Activated T-helper 1 cell treated with anti-CD3 and anti-CD28 coated beads, Interleukin-2, amount 50 U/mL, for 16 hours (primary cell): ENCODE data around the gene SRPK3.
A peak's percentile ranks its signal among the peaks of the same experiment; 100 is the strongest.

Source experiments
- DNase-seq, 2 donors: peaks; one replicate each; pipeline ENCODE4 v3.0.0-alpha.2; 2020; ENCODE audit warnings: low read depth in 1 of 2, low spot score in 1 of 2

SRPK3 gene

GRCh38 chrX:153781428-153782047 lies 697 bp downstream of the SRPK3 start:
- no peak for DNase-seq

DNA sequence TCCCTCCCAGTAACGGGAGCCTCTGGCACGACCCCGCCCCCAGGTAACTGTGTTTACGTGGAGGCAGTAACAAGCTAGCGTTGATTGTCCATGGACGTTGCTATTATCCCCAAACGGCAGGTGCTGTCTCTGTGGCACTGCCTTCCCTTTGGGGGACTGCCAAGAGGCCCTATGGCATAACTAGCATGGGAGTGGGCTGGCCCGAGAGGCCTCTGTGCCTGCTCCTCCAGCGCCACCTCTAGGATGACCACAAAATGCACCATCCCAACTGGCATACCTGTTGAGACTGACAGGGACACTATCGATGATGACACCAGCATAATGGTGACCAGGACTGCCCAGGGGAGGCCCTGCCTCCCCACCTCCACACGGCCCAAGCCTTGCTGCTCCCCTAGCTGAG lies 1.5 kb downstream of the SRPK3 start:
- no peak for DNase-seq

- DNase-seq: no peak
These were observed 2.0 kb downstream of the SRPK3 start for GRCh38 chrX:153782871-153783270.

GRCh38 chrX:153783378-153784013 lies 2.7 kb downstream of the SRPK3 start:
- no peak for DNase-seq

DNA sequence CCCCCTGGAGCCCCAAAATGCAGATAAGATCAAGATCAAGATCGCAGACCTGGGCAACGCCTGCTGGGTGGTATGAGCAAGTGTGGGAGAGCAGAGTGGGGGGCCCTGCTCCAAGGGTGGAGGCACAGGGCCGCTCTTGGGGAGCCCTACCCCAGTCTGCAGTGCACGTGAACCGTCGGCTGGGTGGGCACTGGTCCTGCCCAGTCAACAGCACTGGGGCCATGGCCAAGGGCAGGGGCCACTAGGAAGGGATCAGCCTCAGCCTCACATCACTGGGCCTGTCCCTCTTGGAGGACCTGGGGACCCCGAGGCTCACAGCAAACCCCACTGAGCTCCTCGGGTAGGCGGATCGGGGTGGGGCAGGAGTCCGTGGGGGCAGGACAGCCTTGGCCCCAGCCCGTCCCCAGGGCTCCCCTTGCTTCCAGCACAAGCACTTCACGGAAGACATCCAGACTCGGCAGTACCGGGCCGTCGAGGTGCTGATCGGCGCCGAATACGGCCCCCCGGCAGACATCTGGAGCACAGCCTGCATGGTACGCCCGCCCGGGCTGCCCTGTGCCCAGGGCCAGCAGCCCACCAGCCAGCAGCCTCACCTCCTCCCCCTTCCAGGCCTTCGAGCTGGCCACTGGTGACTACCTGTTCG lies 3.6 kb downstream of the SRPK3 start:
- DNase-seq: no peak

DNA sequence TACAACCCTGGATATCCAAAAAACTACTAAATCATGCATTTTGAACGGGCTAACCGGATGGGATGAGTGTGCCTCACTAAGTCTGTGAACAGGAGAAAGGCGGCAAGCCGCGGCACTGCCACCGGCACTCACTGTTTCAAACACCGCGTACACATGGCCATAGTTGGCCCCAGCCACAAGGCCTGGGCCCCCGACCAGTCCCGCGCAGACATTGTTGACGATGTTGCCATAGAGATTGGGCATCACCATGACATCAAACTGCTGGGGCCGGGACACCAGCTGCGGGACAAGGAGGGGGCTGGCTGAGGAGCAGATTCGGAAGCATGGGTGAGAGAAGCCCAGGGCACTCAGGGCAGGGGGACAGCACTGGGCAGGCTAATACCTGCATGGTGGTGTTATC lies 5.8 kb downstream of the SRPK3 start:
- no peak for DNase-seq

- no peak for DNase-seq
These were observed 8.8 kb downstream of the SRPK3 start for GRCh38 chrX:153789654-153790053.

DNA sequence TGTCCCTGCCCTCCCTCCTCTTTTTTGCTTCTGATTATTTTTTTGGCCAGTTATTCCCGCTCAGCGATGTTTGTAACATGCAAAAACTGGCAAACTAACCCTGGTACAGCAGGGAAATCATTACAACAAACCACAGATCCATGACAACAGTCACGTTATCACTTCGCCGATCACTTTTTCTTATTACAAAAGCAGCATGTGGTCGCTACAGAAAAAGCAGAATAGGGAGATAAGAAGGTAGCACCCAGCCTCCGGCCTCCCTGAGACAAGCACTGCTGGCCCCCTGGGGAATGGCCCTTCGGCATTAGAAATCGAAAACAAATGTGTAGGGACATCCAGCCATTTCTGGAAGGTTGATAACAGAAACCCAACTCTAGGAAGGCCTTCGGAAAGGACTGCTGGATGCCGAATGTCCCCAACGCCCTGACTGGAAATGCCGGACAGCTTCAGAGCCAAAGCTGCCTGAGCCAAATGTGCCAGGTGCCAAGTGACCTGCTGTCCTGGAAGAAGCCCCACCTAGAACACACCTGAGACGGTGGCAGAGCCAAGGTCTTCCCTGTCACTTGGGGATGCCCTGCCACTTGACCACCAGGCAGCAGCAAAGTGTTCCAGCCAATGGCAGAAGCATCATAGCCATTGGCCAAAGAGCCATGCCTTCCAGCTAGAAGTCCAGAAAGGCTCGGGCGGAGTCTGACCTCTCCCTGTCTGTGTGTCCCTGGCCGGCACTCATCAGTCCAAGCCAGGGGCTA lies 10.4 kb downstream of the SRPK3 start:
- no peak for DNase-seq

GRCh38 chrX:153792368-153792767 lies 11.5 kb downstream of the SRPK3 start:
- no peak for DNase-seq

DNA sequence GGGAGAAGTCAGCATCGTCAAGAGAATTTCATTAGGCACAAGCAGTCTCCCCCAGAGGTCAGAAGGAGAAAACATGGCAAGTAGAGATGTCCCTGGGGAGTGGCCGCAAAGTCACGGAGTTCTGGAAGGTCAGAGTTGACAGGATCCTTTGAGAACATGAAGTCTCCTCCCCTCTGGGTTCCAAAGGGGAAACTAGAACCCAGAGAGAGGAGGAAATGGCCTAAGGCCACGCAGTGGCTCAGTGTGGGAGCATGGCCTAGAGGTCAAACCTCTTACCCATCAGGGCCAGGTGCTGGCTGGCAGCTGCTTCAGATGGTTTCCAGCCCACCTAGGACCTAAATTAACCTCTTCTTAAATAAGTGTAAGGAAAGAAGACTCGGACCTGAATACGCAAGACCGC lies 12.4 kb downstream of the SRPK3 start:
- DNase-seq: no peak

- peak; percentile 74 to 88 for DNase-seq
These were observed 13.4 kb downstream of the SRPK3 start, which contains the start of the genes IDH3G and SSR4 for GRCh38 chrX:153794018-153794896. Gene IDH3G (minus strand): TSS chrX:153794375. CDS start chrX:153794326, 49 bp downstream. Gene SSR4 (plus strand): TSS chrX:153794668. CDS start chrX:153794688, 20 bp downstream.

DNA sequence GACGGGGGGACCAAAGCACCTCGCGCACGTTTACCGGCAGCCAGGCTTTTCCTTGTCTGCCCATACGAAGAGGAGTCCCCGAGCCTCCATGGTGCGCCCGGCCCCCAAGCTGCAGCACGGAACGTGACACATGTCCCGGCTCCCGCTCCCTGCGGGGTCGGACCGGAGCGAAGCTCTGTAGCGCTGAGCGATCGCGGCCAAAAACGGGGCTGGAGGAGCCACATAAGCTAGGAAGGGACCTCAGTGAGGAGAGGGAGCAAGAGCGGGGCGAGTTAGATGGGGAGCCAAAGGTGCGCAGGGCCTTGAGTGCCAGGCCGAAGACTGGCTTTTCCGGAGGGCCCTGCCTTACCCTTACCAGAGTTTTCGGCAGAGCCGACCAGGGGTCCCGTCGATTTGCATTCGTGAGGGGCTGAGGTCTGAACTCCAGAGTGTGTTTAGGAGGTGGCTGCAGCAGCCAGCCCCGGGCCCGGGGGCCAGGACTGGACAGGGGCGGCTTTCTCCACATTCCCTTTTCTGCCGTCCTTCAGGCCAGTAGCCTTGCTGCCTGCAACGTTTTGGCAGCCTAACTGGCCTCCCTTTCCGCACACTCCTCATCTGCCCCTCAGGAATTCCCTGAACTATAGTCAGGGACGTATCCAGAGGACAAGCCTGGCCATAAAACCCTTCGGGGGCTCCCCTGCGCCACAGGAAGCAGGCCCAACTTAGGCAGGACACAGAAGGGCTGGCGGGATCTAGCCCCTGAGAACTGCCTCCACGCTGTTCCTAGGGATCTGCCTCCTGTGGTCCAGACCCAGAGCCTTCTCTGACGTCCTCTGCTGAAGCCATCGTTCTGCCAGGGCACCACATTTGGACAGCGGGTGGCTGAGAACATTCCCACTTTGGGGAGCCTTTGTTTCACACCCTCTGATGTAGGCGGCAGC lies 14.3 kb downstream of the SRPK3 start:
- no peak for DNase-seq

DNA sequence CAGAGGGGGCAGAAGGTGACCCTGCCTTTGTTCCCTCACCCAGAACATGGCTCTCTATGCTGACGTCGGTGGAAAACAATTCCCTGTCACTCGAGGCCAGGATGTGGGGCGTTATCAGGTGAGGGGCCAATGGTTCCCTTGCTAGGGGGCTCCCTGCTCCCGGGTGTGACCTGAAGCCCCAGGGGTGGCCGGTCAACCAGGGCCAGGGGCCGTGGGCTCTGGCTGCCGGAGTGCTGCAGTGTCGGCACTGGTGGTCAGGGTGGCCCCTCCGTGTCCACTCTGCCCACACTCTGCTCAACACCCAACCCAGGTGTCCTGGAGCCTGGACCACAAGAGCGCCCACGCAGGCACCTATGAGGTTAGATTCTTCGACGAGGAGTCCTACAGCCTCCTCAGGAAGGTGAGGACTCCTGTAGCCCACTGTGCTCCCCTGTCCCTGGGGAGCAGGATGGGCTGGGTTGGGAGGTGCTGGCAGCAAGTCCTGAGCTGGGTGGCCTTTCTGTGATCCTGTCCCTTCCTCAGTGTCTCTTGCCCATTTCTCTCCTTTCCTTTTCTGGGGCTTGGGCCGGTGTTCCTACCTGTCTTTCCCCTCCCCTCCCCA lies 16.7 kb downstream of the SRPK3 start:
- DNase-seq: no peak

GRCh38 chrX:153799326-153799725 lies 18.5 kb downstream of the SRPK3 start:
- DNase-seq: no peak

DNA sequence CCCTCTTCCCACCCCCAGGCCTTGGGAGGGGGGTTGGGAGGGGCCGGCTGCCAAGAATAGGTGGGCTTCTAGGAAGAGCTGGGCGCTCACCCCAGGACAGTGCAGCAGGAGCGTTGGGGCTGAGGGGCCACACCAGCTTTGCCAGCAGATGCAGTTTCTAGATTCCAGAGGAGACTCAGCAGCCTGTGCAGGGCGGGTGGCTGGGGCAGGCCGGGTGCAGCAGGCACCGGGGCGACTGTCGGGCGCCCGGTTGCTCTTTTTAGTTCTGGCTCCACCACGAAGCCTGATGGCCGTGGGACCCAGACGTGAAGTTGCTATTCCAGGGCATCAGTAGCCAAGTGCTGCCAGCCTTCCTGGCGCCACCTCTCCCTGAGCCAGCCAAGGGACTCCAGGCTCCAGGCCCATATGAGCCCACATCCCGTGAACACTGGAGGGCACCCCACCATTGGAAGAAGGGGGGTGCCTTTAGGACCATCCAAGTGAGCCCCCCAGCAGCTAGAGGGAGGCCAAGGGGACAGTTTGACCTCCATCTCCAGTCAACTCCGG lies 19.4 kb downstream of the SRPK3 start:
- no peak for DNase-seq

- no peak for DNase-seq
These were observed 19.9 kb downstream of the SRPK3 start for GRCh38 chrX:153800746-153801145.

DNA sequence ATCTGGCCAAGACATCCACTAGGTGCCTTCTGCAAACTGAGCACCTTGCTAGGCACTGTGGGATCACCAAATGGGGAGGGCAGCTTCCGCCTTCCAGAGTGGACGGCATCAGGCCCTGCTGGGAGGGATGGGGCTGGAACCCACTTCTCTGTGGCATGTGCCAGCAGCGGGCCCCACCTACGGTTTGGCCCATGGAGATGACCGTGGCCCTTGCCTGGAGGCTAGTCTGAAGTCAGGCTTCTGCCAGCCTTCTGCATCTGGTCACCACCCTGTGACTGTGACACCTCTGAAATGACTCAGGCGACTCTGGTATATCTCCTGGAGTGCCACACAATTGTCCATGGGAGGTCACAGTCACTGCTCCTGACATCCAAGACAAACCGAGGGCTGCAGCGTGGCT lies 20.8 kb downstream of the SRPK3 start:
- DNase-seq: no peak

DNA sequence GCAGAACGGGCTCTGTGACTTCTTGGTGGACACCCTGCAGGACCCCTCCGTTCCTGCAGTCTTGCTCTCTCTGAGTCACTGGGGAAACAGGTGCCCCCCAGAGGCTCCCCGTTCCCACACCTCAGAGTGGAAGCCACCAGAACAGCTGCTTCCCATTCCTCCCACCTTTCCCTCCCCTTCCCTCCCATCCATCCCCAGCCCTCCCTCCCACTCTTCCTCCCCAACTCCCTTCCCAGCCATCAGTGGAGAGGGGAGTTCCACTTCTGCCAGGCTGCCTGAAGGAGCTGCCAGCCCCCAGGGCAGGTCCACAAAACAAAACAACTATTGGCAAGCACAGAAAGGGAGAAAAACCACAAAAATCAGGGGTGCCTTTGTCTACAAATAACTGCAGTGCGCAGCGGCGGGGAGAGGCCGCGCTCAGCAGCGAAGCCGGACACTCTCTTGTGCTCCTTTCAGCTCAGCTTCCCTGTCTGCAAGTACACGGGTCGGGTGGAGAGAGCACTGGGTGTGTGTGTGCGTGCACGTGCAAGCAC lies 21.7 kb downstream of the SRPK3 start:
- no peak for DNase-seq
